Measurements from ENCODE around the gene RSPH4A.
"Not testable (repeated sequence)": the region's sequence is repeated elsewhere in the genome, so short reads cannot be mapped to it uniquely, and the experiment has no call there.

The RSPH4A gene

GRCh38 chr6:116615937-116616736, at the start of gene RSPH4A:
Gene RSPH4A, plus strand, starts transcription at chr6:116616479. Its CDS starts 145 bp downstream, at chr6:116616624.
- in situ Hi-C loops (cut with MboI; ENCODE audit: low sequenced_read_pairs): no loop called here

- in situ Hi-C loops (cut with MboI; ENCODE audit: low sequenced_read_pairs): no loop called here
Observed at GRCh38 chr6:116568111-116568510, 48.2 kb upstream of the RSPH4A start.

GRCh38 chr6:116568821-116569755, 47.2 kb upstream of the RSPH4A start:
- in situ Hi-C loops (cut with MboI; ENCODE audit: low sequenced_read_pairs): no loop called here

GRCh38 chr6:116570856-116571682, 45.2 kb upstream of the RSPH4A start, which contains the start of gene RWDD1:
Gene RWDD1, plus strand, starts transcription at chr6:116571504. Its CDS starts 79 bp downstream, at chr6:116571583.
- in situ Hi-C loops (cut with MboI; ENCODE audit: low sequenced_read_pairs): no loop called here

GRCh38 chr6:116571683-116572000, 44.6 kb upstream of the RSPH4A start:
- in situ Hi-C loops (cut with MboI; ENCODE audit: low sequenced_read_pairs): no loop called here

GRCh38 chr6:116572162-116572561, 44.1 kb upstream of the RSPH4A start:
- in situ Hi-C loops (cut with MboI; ENCODE audit: low sequenced_read_pairs): no loop called here

GRCh38 chr6:116575227-116575626, 41.1 kb upstream of the RSPH4A start:
- in situ Hi-C loops (cut with MboI; ENCODE audit: low sequenced_read_pairs): no loop called here

GRCh38 chr6:116577486-116577885, 38.8 kb upstream of the RSPH4A start:
- in situ Hi-C loops (cut with MboI; ENCODE audit: low sequenced_read_pairs): no loop called here

GRCh38 chr6:116578335-116578734, 37.9 kb upstream of the RSPH4A start:
- in situ Hi-C loops (cut with MboI; ENCODE audit: low sequenced_read_pairs): no loop called here

- in situ Hi-C loops (cut with MboI; ENCODE audit: low sequenced_read_pairs): no loop called here
Observed at GRCh38 chr6:116579143-116579542, 37.1 kb upstream of the RSPH4A start.

- in situ Hi-C loops (cut with MboI; ENCODE audit: low sequenced_read_pairs): no loop called here
Observed at GRCh38 chr6:116580198-116580597, 36.1 kb upstream of the RSPH4A start.

GRCh38 chr6:116586276-116586675, 30.0 kb upstream of the RSPH4A start:
- in situ Hi-C loops (cut with MboI; ENCODE audit: low sequenced_read_pairs): no loop called here

GRCh38 chr6:116586738-116587137, 29.5 kb upstream of the RSPH4A start:
- in situ Hi-C loops (cut with MboI; ENCODE audit: low sequenced_read_pairs): no loop called here

GRCh38 chr6:116595247-116595646, 21.0 kb upstream of the RSPH4A start:
- in situ Hi-C loops (cut with MboI; ENCODE audit: low sequenced_read_pairs): no loop called here

- in situ Hi-C loops (cut with MboI; ENCODE audit: low sequenced_read_pairs): no loop called here
Observed at GRCh38 chr6:116596815-116597214, 19.5 kb upstream of the RSPH4A start.

- in situ Hi-C loops (cut with MboI; ENCODE audit: low sequenced_read_pairs): not testable (repeated sequence)
Observed at GRCh38 chr6:116603916-116604315, 12.4 kb upstream of the RSPH4A start.

GRCh38 chr6:116604868-116605267, 11.4 kb upstream of the RSPH4A start:
- in situ Hi-C loops (cut with MboI; ENCODE audit: low sequenced_read_pairs): not testable (repeated sequence)

GRCh38 chr6:116605935-116606334, 10.3 kb upstream of the RSPH4A start:
- in situ Hi-C loops (cut with MboI; ENCODE audit: low sequenced_read_pairs): no loop called here

GRCh38 chr6:116611056-116611455, 5.2 kb upstream of the RSPH4A start:
- in situ Hi-C loops (cut with MboI; ENCODE audit: low sequenced_read_pairs): no loop called here

- in situ Hi-C loops (cut with MboI; ENCODE audit: low sequenced_read_pairs): no loop called here
Observed at GRCh38 chr6:116616737-116617053, 416 bp downstream of the RSPH4A start.

Measured in HL-60/S4 treated with retinoic acid at 250 ng/mL for 4 days and 3 days (cell line).